Gastrocnemius medialis (tissue), 4 donors: Measurements from ENCODE around the gene ADARB1.

ENCODE experiments used
- POLR2A ChIP-seq, 2 donors: fragments of 450-650 bp; IDR thresholded peaks; one replicate each; pipeline ENCODE4 v1.6.1; 2017; ENCODE audit warnings: antibody characterized with exemption in 2 of 2, mild to moderate bottlenecking in 2 of 2, moderate library complexity in 2 of 2
- TF ChIP-seq, protein P1 (sequence below), 5 experiments: fragments of 450-650 bp in 3 of 5; fragments of 200-600 bp in 2 of 5; sonication (generic) in 2 of 5; IDR thresholded peaks in 4 of 5; conservative IDR thresholded peaks in 1 of 5; 1 replicate in 4 of 5; 2 replicates in 1 of 5; pipeline ENCODE4 v1.5.1; 2016 to 2019; ENCODE audit warnings: antibody characterized with exemption in 5 of 5, mild to moderate bottlenecking in 3 of 5, moderate library complexity in 3 of 5

DNA sequence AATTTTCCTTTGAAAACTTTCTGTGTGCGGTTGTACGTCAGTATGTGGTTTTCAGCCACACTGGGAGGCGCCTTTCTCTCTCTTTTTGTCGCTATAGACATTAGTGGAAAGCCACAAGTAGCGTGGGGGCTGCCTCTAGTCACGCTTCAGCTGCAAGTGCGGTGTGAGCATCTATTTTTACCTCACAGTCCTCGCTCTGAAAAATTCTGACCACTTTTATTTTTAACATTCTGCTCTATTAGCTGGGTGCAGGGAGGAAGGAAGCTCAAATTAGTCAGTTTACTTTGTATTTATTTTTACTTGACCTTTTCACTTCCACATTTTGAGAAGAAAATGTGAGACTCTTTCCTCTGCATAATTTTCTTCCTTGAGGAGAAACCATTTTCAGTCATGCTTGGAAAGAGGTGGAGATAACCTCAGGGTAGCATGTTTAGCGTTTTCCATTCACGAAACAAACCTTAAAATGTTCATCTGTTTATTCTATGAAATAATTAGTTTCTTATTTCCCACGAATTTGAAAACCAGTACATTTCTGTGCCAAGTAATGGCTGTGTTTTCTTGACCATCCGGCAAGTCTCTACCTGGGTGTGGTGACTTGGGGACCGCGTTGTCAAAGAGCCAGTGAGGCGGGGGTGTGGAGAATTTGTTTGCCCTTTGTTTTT is 35.6 kb downstream of the ADARB1 start:
- TF ChIP-seq, protein P1, sequence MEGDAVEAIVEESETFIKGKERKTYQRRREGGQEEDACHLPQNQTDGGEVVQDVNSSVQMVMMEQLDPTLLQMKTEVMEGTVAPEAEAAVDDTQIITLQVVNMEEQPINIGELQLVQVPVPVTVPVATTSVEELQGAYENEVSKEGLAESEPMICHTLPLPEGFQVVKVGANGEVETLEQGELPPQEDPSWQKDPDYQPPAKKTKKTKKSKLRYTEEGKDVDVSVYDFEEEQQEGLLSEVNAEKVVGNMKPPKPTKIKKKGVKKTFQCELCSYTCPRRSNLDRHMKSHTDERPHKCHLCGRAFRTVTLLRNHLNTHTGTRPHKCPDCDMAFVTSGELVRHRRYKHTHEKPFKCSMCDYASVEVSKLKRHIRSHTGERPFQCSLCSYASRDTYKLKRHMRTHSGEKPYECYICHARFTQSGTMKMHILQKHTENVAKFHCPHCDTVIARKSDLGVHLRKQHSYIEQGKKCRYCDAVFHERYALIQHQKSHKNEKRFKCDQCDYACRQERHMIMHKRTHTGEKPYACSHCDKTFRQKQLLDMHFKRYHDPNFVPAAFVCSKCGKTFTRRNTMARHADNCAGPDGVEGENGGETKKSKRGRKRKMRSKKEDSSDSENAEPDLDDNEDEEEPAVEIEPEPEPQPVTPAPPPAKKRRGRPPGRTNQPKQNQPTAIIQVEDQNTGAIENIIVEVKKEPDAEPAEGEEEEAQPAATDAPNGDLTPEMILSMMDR (IDR thresholded peaks at IDR 0.05 in 4 of 5, conservative IDR thresholded peaks at IDR 0.05 in 1 of 5): no peak
- TF ChIP-seq POLR2A (IDR thresholded peaks at IDR 0.05): no peak
